SK-N-SH (cell line): ENCODE measurements around the gene PDLIM5.

Experiments
- CTCF ChIP-seq: fragments of 200-600 bp; sonication (generic); IDR thresholded peaks from 2 replicates; pipeline ENCODE4 v1.6.1; 2017; ENCODE audit warnings: antibody characterized with exemption, mild to moderate bottlenecking, moderate library complexity
- EP300 ChIP-seq, 2 experiments: IDR thresholded peaks; 2 replicates each; pipeline versions ENCODE4 v1.4.0 to v1.6.1; 2012; ENCODE audit warnings: borderline replicate concordance in 1 of 2, low read depth in 1 of 2, low read length in 1 of 2
- POLR2AphosphoS5 ChIP-seq: IDR thresholded peaks from 2 replicates; pipeline ENCODE4 v1.6.1; 2012; ENCODE audit warnings: low read depth, low read length

- TF ChIP-seq POLR2AphosphoS5: no peak
- TF ChIP-seq EP300 (IDR thresholded peaks at IDR 0.05; ENCODE audit: borderline replicate concordance in 1 of 2, low read depth in 1 of 2, low read length in 1 of 2): no peak
- no peak for TF ChIP-seq CTCF
Measured at GRCh38 chr4:94495408-94495807, 43.7 kb downstream of the PDLIM5 start.
